Calu3 (cell line): ENCODE results near the gene APOBEC3B. TPM values are rescaled to one million over a fixed set of nuclear protein-coding genes. Genes with fewer than 3 reads are reported as not detected.
"Not testable (repeated sequence)": the region's sequence is repeated elsewhere in the genome, so short reads cannot be mapped to it uniquely, and the experiment has no call there.

ENCODE experiments used
- BruUV-seq: library from RNA; stranded (reverse); fragments of 400-500 nt; replicated peaks from 2 replicates; lab custom pipeline; 2021; lab: Mats Ljungman, UMichigan
- CTCF ChIA-PET: fragments of 300-600 bp; sonication (Branson Sonifier 250); formaldehyde crosslinking; loops from one replicate; lab custom pipeline; 2022; ENCODE audit warnings: antibody characterized with exemption; lab: Charles Lee
- DNase-seq: peaks from one replicate; pipeline ENCODE4 v3.0.0; 2022
- H3K27ac Mint-ChIP-seq: one replicate; pipeline ENCODE4 v1.8.0; 2022; ENCODE audit warnings: mixed read lengths; ENCODE audit not compliant: unreplicated experiment
- H3K27me3 Mint-ChIP-seq: one replicate; pipeline ENCODE4 v1.8.0; 2022; ENCODE audit warnings: mixed read lengths; ENCODE audit not compliant: unreplicated experiment
- H3K36me3 Mint-ChIP-seq: one replicate; pipeline ENCODE4 v1.8.0; 2022; ENCODE audit warnings: mild to moderate bottlenecking, moderate library complexity, mixed read lengths; ENCODE audit not compliant: insufficient read depth, unreplicated experiment
- H3K4me1 Mint-ChIP-seq: one replicate; pipeline ENCODE4 v1.8.0; 2022; ENCODE audit warnings: mild to moderate bottlenecking, low read depth, mixed read lengths; ENCODE audit not compliant: unreplicated experiment
- H3K4me3 Mint-ChIP-seq: one replicate; pipeline ENCODE4 v1.8.0; 2022; ENCODE audit warnings: mild to moderate bottlenecking, low read depth, moderate library complexity, mixed read lengths; ENCODE audit not compliant: unreplicated experiment
- H3K9me3 Mint-ChIP-seq: one replicate; pipeline ENCODE4 v1.8.0; 2022; ENCODE audit warnings: low read depth, mixed read lengths; ENCODE audit not compliant: unreplicated experiment
- intact Hi-C: fragments of 100-400 bp; cut with micrococcal nuclease; formaldehyde crosslinking; loops from one replicate; pipeline ENCODE4 v1.10.0; 2022; ENCODE audit not compliant: unreplicated experiment
- total RNA-seq: library from RNA; stranded (reverse); gene quantifications from 2 replicates; pipeline ENCODE4 v1.2.3, GENCODE V29; 2022
- TF ChIP-seq, protein P1 (sequence below): fragments of 200-600 bp; IDR thresholded peaks from one replicate; pipeline ENCODE4 v1.8.0; 2022; ENCODE audit warnings: antibody characterized with exemption; ENCODE audit not compliant: unreplicated experiment

Gene APOBEC3B
- total RNA-seq, 1 experiment from 2014 or later = 43.3 TPM

DNA sequence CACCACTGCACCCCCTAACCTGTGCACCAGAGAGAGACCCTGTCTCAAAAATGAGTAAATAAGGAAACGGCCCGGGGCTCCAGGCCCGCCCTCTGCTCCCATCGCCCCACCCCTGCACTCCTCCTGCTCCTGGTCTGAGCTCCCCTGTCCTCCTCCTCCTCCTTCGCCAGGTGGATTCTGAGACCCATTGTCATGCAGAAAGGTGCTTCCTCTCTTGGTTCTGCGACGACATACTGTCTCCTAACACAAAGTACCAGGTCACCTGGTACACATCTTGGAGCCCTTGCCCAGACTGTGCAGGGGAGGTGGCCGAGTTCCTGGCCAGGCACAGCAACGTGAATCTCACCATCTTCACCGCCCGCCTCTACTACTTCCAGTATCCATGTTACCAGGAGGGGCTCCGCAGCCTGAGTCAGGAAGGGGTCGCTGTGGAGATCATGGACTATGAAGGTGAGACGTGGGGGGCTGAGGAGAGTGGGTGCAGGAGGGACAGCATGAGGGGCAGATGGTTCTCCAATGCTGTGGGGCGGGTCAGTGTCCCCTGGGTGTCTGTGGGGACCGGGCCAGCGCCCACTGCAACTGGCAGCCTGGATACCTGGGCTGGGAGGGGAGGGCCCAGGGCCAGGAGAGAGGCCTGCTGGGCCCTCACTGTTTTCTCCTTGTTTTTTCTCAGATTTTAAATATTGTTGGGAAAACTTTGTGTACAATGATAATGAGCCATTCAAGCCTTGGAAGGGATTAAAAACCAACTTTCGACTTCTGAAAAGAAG is 35.6 kb downstream of the APOBEC3B start:
- no TSS peak for BruUV-seq

GRCh38 chr22:39020021-39020651 is 38.0 kb downstream of the APOBEC3B start:
- H3K36me3 Mint-ChIP-seq, DNase-seq, H3K9me3 Mint-ChIP-seq, H3K27ac Mint-ChIP-seq, H3K4me1 Mint-ChIP-seq, H3K27me3 Mint-ChIP-seq, BruUV-seq, intact Hi-C loops: not testable (repeated sequence)
- H3K4me3 Mint-ChIP-seq = peak overlapping the region; percentile 10
- CTCF ChIA-PET = interaction anchor here (0.8 kb wide), 1 partner anchor 116 kb away, joined by 3 read pairs; no protein-coding TSS in a partner anchor

More for the DNA sequence above, 35.6 kb downstream of the APOBEC3B start:
- Mint-ChIP-seq H3K4me1 (peaks cover 8% of the 10 kb centered on the region), H3K4me3 (no peak overlapping the region), H3K36me3 (peaks cover 10% of the 10 kb centered on the region), H3K27ac (no peak overlapping the region), H3K9me3 (no peaks in the 10 kb centered on the region), H3K27me3 (no peaks in the 10 kb centered on the region)
- CTCF ChIA-PET = no interaction called here
- DNase-seq = no peak
- intact Hi-C loops = no loop called here
- TF ChIP-seq, protein P1, sequence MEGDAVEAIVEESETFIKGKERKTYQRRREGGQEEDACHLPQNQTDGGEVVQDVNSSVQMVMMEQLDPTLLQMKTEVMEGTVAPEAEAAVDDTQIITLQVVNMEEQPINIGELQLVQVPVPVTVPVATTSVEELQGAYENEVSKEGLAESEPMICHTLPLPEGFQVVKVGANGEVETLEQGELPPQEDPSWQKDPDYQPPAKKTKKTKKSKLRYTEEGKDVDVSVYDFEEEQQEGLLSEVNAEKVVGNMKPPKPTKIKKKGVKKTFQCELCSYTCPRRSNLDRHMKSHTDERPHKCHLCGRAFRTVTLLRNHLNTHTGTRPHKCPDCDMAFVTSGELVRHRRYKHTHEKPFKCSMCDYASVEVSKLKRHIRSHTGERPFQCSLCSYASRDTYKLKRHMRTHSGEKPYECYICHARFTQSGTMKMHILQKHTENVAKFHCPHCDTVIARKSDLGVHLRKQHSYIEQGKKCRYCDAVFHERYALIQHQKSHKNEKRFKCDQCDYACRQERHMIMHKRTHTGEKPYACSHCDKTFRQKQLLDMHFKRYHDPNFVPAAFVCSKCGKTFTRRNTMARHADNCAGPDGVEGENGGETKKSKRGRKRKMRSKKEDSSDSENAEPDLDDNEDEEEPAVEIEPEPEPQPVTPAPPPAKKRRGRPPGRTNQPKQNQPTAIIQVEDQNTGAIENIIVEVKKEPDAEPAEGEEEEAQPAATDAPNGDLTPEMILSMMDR = no peak

GRCh38 chr22:39021552-39022250 is 39.6 kb downstream of the APOBEC3B start:
- no TSS peak for BruUV-seq
- TF ChIP-seq, protein P1 = no peak
- Mint-ChIP-seq H3K9me3 (no peaks in the 10 kb centered on the region), H3K27ac (peak overlapping the region; percentile 71), H3K4me3 (peak overlapping the region; percentile 34), H3K27me3 (no peaks in the 10 kb centered on the region), H3K36me3 (peaks cover 3% of the 10 kb centered on the region), H3K4me1 (peaks cover 8% of the 10 kb centered on the region)
- intact Hi-C loops = no loop called here
- CTCF ChIA-PET = interaction anchor here (0.6 kb wide), 1 partner anchor 26 kb away, joined by 3 read pairs; no protein-coding TSS in a partner anchor
- no peak for DNase-seq

GRCh38 chr22:39024519-39025308 is 42.6 kb downstream of the APOBEC3B start:
- Mint-ChIP-seq H3K36me3 (peaks cover 3% of the 10 kb centered on the region), H3K27ac (no peak overlapping the region), H3K9me3 (no peaks in the 10 kb centered on the region), H3K4me1 (peaks cover 8% of the 10 kb centered on the region), H3K4me3 (no peak overlapping the region), H3K27me3 (no peaks in the 10 kb centered on the region)
- BruUV-seq = no TSS peak
- intact Hi-C loops = no loop called here
- DNase-seq = no peak
- TF ChIP-seq, protein P1 = no peak
- CTCF ChIA-PET = interaction anchor here (0.6 kb wide), 1 partner anchor 295 kb away, joined by 7 read pairs; no protein-coding TSS in a partner anchor
